Esophagus muscularis mucosa (tissue), 3 donors: Measurements from ENCODE around the gene MTX2.

Experiments used
- POLR2A ChIP-seq: fragments of 450-650 bp; IDR thresholded peaks from one replicate; pipeline ENCODE4 v1.6.1; 2017; ENCODE audit warnings: antibody characterized with exemption, moderate library complexity, mild to moderate bottlenecking, low read depth
- TF ChIP-seq, protein P1 (sequence below), 3 experiments: fragments of 200-600 bp in 2 of 3; fragments of 450-650 bp in 1 of 3; sonication (generic) in 2 of 3; IDR thresholded peaks; one replicate each; pipeline ENCODE4 v1.5.1; 2017 to 2019; ENCODE audit warnings: antibody characterized with exemption in 3 of 3, mild to moderate bottlenecking in 2 of 3, moderate library complexity in 1 of 3

DNA sequence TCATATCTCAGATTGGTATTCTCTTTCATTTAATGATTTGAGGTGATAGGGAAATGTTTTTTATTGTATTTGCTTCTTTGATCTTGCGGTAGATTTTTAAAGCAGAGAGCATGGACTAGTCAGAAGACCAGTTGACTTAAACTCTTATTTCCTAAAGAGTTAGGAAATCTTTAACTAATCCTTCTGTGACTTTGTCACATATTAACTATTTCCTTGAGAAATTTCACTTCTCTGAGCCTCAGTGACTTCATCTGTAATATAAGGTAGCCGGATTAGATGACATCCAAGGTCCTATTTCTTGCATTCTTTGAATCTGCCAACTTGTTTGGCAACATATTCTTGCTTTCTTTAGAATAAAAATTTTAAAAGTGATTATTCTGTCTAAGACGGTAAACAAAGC is 55.6 kb downstream of the MTX2 start:
- TF ChIP-seq, protein P1, sequence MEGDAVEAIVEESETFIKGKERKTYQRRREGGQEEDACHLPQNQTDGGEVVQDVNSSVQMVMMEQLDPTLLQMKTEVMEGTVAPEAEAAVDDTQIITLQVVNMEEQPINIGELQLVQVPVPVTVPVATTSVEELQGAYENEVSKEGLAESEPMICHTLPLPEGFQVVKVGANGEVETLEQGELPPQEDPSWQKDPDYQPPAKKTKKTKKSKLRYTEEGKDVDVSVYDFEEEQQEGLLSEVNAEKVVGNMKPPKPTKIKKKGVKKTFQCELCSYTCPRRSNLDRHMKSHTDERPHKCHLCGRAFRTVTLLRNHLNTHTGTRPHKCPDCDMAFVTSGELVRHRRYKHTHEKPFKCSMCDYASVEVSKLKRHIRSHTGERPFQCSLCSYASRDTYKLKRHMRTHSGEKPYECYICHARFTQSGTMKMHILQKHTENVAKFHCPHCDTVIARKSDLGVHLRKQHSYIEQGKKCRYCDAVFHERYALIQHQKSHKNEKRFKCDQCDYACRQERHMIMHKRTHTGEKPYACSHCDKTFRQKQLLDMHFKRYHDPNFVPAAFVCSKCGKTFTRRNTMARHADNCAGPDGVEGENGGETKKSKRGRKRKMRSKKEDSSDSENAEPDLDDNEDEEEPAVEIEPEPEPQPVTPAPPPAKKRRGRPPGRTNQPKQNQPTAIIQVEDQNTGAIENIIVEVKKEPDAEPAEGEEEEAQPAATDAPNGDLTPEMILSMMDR (IDR thresholded peaks at IDR 0.05), result no peak
- TF ChIP-seq POLR2A, result no peak
